Left kidney (tissue), 2 donors: ENCODE results near the gene FAM53C. TPM values are rescaled to one million over a fixed set of nuclear protein-coding genes. Genes with fewer than 3 reads are reported as not detected.

Experiments
- DNase-seq: peaks from one replicate; pipeline ENCODE4 v3.0.0-alpha.2; 2013
- polyA plus RNA-seq: library from polyadenylated mRNA; unstranded; fragments of 120-200 nt; gene quantifications from one replicate; pipeline ENCODE4 v1.2.1, GENCODE V29; 2013; ENCODE audit not compliant: insufficient read length

The FAM53C gene
- polyA plus RNA-seq, 1 donor: 35.2 TPM

- DNase-seq: no peak
These were observed 11.9 kb downstream of the FAM53C start for GRCh38 chr5:138349852-138350562.

GRCh38 chr5:138350563-138350890, 12.5 kb downstream of the FAM53C start:
- DNase-seq: no peak

DNA sequence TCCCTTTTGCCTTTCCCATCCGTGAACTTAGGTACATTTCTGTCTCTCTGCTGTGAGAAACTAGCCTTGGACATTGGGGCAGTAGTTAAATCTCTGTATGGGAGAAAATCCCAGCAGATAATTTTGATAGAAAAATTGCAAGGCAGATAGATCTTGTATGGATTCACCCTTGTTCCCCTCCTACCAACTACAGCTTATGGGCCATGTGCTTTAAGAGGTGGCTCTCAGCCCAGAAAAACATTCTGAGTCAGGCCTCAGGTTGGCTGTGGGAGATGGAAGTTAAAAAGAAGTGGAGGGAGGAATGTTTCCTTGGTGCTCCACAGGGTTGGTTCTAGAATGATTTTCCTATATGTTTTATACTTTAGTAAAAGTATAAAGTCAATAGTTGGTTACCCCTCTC, 13.0 kb downstream of the FAM53C start:
- DNase-seq: no peak

DNA sequence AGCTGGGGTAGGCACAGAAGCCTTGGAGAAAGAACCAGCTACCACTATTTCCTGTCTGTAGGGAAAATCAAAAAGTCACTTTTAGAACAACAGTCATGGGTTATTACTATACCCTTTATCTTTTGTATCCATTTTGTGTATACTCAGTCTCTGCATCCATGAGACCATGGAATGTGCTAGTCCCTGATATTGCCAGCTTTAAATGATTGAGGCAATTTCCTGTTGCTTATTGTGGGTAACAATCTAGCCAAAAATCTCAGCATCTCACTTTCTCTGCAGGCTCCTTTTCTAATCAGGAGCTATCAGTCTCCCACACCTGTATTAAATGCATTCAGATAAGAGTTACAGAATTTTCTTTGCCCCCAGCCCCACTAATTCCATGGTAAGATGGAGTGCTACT, 13.5 kb downstream of the FAM53C start:
- DNase-seq: no peak

DNA sequence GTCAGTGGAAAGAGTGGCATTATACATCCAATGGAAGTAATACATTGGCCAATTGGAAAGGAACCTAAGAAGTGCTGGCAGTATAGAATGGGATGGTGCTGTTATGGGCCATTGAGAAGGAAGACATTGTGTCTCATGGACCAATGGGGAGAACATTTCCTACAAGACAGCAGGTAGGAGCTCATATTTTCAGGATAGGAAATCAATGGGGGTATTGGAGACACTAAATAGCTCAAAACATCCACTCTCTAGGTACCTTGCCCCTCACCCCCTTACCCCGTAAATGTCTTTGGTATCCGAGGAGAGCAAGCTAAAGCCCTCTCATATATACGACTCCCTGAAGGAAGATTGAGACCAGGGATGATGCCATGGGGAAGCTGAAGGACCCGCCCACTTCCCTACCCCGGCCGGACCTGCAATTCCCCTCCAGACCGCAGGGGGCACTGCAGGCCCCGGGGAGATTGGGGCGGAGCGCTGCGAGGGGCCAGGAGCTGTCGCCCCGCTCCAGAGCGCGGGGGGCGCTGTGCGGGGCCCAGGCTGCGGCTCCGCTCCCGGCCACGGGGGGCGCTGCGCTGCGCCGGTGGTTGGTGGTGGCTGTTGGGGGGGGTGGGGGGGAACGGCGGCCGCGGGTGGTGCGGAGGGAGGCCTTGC, 14.1 kb downstream of the FAM53C start, which contains the start of gene KDM3B:
KDM3B (plus strand) TSS at position 615 of the 651 bp plus-strand sequence. CDS start 111 bp downstream, outside the sequence.
- peak; percentile 88 for DNase-seq

DNA sequence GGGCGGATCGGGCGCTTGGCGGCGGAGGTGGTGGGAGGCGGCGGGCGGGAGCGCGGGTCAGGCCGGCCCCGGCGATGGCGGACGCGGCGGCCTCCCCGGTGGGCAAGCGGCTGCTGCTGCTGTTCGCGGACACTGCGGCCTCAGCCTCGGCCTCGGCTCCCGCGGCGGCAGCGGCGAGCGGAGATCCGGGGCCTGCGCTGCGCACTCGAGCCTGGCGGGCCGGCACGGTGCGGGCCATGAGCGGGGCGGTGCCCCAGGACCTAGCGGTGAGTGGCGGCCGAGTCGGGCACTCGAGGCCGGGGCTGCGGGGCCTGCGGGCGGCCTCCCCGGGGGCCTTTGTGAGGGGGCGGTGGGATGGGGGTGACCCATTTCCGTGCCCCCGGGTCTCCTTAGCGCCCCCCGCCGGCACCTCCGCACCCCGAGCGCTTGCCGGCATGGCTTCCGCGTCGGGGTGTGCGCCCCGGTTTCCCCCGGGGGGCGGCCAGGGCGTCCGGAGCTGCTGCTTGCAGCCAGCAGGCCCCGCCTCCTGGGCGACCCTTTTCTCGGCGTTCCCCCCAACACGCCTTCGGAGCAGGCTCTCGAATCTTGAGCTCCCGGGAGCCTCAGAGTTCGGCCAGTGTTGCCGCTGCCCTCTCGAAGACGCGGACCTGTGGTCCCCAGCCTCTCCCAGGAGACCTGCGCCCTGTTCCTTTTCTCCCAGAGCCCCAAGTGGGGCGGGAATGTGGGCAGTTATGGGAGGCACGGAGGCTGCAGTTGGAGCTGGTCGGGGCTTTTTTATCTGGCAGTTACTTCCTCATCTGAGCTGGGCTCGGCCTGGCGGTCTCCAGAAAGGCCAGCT, 14.9 kb downstream of the FAM53C start:
- no peak for DNase-seq

DNA sequence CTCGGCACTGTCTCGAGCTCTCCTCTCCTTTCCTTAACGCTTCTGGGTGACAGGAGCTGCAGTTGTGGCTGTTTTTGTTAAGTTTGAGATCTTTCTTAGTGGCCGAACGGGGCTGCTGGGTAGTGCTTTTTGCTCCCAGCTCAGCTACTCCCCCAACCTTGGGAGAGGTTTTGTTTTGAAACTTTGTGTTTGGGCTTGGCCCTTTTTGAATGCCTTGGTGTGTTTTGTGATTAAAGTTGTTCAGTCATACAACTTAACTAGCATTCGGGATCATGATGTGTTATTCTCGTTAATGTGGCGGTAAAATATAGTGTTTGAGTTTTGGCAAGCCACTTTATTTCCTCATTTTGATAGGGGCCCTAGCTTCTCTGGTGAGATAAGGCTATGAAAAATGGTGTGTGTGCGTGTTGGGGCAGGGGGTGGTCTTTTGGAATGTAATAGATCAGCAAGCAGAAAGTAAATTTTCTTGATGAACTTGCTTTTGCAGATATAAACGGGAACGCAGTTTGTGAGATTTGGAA, 15.6 kb downstream of the FAM53C start:
- peak; percentile 60 for DNase-seq

DNA sequence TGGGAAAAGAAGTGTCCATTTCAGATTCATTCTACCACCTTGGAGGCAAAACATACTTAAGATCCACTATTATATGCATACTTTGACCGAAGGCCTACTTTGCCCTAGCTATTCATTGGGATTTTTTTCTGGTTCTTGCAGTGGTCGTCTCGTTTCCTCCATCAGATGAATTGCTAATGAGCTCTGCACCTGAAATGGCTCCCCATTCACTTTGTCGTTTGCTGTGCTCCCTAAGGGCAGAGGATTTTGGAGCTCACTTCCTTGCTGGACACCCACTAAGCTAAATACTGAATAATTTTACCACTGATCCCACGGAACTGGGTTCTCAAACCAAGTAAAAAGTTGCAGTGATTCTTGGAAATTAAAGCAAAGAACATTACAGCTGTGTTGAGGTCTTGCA, 16.3 kb downstream of the FAM53C start:
- DNase-seq: no peak

GRCh38 chr5:138354926-138355378, 16.9 kb downstream of the FAM53C start:
- no peak for DNase-seq

- no peak for DNase-seq
These were observed 21.6 kb downstream of the FAM53C start for GRCh38 chr5:138359621-138360020.

DNA sequence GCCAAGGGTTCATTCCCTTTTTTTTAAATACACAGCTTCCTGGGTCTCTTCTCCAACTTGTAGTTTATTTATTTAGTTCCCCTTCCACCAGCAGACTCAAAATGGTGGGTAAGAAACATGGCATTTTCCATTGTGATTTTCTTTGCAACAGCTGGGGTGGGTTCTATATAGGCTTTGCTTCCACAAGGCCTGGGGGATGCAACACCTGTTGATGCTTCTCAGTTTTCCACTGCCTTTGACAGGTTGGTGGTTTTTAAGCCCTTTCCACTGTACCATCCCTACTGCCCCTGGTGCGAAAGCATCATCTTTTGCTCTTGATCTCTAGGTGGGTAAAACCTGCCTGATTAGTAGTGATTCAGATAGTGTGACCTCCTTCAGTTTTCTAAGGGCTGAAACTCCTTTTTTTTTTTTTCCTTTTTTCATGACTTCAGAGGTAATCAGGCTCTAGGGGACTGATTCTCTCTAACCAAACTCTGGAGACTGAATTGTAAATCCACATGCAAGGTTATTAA, 22.9 kb downstream of the FAM53C start:
- DNase-seq: no peak

GRCh38 chr5:138364576-138364975, 26.5 kb downstream of the FAM53C start:
- no peak for DNase-seq

DNA sequence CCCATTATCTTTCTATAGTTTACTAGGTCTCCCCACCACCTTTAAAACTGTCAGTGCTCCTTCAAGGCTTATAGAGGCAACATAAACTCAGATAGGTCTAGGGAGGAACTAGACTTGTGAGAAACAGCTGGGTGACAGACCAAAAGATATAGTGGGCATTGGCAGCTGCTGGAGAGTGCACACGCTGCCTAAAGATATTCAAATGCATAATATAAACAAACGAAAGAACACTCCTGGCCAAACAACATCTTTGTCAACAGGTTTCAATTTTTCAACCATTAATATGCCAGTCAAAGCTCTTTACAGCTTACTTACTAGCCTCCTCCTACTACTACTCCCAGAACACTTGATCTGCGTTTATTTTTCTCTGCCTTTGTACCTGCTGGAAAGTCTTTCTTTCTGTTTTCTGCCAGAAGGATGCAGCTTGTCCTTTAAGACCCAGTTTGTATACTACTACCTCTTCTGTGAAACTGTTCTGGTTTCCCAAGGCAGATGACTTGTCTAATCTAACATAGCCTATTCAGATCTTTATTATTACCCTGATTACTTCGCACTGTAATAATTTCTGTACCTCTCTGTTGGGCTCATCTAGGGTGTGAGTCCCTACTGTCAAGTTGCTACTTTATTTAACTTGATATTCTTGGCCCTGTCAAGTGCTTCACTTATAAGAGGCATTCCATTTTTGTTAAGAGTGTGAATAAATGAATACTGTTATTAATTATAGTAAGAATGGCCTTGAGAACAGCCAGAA, 28.7 kb downstream of the FAM53C start:
- DNase-seq: no peak

- DNase-seq: no peak
These were observed 31.2 kb downstream of the FAM53C start for GRCh38 chr5:138369261-138369660.

- DNase-seq: no peak
These were observed 31.6 kb downstream of the FAM53C start for GRCh38 chr5:138369706-138370105.

DNA sequence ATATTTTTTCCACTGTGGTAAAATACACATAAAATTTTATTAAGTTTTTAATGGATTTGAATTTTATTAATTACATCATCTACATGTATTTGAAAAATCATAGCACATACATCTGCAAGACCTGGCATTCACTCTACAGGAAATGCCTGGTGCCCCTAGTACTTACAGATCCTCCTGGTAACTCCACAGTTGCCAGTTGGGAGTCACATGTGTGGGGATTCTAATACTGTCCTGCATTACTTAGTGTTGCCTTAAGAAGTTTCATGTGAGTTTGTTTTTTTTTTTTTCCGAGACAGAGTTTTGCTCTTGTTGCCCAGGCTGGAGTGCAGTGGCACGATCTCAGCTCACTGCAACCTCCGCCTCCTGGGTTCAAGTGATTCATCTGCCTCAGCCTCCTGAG, 32.5 kb downstream of the FAM53C start:
- DNase-seq: no peak

DNA sequence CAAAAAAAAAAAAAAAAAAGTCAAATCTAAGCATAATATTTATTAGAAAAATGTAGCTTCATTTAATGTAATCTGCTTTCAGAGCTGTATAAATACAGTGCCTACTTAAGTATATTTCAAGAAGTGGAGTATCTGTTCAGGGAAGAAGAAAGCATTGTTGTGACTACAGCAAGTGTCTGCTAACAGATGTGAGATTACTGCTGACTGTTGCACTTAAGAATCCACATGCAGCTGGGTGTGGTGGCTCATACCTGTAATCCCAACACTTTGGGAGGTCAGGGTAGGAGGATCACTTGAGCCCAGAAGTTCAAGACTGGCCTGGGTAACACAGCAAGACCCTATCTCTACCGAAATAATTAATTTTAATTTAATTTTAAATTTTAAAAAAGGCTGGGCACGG, 33.4 kb downstream of the FAM53C start:
- no peak for DNase-seq

GRCh38 chr5:138372225-138372624, 34.2 kb downstream of the FAM53C start:
- no peak for DNase-seq

DNA sequence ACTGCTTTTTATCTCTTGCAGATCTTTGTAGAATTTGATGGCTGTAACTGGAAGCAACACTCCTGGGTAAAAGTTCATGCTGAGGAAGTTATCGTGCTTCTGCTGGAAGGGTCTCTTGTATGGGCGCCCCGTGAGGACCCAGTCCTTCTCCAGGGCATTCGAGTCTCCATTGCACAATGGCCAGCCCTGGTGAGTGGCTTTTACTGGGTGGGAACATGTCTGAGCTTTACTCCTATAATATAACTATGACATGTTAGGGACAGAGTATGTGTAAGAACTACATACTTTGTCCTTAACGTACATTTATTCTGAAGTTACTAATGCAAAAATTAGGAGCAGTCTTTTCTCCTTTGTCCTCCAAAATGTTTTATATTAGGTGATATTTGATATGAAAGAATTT, 34.6 kb downstream of the FAM53C start:
- no peak for DNase-seq

- no peak for DNase-seq
These were observed 44.3 kb downstream of the FAM53C start for GRCh38 chr5:138382347-138382746.

DNA sequence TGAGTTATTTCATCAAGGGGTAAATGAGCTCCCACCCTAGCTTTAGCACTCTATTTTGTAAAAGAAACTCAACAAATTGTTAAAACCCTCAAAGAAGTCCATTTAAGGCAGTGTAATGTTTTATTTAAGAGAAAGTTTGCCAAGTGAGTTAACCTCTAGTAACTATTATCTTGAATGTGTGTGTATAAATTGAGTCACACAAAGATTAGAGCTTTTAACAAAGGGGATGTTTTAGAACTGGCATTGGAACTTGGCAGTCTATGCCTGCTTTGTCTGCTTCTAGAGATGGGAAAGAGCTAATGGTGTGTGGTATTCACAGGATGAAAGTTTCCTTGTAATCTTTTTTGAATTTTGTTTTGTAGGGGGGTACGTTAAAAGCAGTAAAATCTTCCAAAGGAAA, 47.6 kb downstream of the FAM53C start:
- no peak for DNase-seq

- no peak for DNase-seq
These were observed 48.2 kb downstream of the FAM53C start for GRCh38 chr5:138386290-138386689.
